ENCODE measurements around the gene MACROD2.

Gene MACROD2

DNA sequence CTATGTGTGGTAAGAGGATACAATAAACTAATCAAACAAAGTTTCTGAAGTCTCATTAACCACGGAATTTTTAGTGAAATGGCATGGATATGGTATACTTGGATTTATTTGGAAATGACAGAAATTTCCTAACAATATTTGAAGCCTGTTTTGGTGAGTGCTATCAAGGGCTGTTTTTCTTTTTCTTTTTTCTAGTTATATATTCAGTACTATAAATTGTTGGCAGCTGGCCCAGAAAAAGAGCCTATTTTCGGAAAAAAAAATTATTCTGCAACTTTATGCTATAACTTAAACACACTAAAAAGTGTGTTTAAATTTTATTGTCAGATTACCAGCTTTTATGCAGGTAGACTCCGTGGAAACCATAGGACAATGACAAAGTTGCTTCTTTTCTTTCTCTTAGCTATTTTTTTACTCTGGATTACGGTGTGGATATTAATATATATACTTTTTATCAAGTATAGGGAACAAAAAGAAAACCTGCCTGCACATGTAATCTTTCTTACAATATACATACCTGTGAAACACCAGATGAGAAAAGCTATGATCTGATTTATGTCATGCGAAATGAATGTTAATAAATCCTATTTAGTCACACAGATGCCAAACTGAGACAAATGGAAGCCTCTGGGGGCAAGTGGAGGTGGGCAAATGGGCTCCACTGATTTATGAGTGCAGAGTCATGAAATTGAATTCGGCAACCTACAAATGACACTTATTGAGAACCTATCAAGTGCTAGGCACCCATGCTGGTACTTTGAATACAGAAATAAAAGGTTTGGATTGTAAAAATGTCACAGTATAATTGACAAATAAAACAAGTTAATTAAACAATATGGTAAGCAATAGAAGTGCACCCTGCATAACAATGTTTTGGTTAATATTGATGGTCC is 1261.6 kb downstream of the MACROD2 start:
- no peak for DNase-seq

DNA sequence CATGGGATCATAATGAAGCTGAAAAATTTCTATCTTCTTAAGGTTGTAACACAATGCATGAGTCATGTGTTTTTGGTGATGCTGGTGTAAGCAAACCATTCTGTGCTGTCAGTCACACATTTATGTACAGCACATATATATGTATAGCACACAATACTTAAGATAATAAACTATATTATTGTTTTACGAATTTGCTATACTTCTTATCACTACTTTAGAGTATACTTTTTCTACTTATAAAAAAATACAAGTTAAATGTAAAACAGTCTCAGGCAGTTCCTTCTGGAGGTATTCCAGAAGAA is 1262.2 kb downstream of the MACROD2 start:
- DNase-seq = no peak

DNA sequence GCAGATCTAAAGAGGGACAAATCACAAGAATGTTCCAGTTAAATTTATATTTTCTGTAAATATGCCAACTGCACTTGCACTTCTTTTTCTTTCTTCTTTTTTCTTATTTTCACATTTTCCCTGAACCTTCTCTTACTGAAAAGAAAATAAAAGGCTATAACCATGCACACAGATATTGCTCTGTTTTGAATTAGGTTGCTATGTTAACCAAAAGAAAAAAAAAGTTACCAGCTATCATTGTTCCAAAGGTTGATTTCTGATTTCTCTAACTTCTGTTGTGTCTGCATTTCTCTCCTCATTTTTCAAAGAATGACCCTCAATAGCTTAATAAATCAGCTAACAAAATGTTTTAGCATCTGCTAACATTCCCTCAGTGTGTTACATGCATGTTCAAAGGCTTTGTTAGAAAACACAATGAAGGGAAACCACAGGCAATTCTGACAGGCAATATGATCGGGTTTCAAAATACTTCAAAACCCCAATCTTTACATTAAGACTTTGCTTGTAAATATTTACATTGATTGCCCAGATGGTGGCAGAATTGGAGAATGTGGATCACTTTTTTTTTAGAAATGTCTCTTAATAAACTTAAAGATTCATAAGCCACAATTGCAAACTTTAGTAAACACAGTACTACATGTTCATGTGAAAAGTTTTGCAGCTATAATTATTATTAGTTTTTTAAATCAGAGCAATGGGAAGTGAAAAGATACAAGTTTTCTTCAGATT is 1270.4 kb downstream of the MACROD2 start:
- DNase-seq = no peak

DNA sequence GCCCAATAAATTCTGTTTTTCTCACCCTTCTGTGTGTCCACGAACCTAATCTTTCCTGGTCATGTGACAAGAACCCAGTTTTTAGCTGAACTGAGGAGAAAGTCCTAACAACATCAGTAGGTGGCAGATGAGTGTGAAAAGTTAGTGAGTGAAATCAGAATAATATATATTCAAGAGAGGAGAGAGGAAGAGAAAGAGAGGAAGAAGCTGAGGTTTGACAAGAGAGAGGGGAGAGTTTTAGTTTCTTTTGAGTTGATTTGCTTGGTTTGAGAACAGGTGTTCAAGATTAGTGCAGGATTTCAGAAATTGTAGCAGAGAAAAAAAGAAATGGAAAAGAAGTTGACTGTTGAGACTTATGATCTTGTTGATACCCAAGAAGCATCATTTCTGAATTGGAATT is 1272.6 kb downstream of the MACROD2 start:
- no peak for DNase-seq

DNA sequence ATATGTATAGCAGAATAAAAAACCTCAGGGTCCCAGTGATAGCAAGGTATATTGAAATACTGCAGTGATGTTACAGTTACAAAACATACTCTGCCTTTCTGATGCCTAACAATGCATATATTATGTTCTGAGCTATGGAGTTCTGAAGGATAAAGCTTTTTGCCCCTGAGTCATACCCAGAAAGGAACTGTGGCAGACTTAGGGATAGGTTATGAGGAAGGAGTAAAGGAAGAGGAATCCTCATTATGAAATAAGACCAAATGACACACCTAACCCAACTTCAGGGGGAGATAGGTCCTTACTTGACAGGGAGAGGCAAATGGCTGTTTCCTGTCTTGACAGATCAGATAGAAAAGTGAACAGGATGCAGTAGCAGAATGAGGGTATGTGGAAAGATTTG is 1282.7 kb downstream of the MACROD2 start:
- no peak for DNase-seq

DNA sequence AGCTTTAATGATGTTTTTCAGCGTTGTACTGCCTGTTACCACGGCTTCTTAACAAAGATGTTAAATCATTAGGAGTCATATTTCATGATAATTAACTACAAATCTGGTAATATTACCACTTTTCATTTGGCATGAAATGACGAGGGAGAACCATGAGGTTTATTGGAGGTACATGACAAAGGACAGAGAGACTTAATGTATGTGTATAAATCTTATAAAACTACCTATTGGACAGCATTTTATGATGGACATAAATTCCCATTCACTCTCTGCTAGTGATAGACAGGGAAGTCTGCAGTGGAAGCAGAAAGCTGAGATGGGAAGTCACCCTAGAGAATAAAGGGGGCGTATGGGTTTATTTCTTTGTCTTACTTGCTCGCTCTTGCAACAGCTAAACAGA is 1292.0 kb downstream of the MACROD2 start:
- no peak for DNase-seq

DNA sequence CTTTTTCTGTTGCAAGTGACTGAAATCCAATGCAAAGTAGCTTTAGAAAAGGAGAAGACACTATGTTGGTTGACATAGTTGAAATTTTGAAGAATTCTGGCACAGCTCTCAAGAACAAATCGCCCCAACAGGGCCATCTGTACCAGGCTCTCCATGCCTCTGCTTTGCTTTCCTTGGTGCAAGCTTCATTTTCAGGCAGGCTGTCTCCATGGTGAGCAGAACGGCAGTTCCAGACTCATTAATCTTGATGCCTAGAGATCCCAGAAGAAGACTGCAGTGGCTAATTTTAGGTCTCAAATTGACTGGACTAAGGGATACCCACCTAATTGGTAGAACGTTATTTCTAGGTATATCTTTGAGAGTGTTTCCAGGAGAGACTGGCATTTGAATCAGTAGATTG is 1292.8 kb downstream of the MACROD2 start:
- no peak for DNase-seq

DNA sequence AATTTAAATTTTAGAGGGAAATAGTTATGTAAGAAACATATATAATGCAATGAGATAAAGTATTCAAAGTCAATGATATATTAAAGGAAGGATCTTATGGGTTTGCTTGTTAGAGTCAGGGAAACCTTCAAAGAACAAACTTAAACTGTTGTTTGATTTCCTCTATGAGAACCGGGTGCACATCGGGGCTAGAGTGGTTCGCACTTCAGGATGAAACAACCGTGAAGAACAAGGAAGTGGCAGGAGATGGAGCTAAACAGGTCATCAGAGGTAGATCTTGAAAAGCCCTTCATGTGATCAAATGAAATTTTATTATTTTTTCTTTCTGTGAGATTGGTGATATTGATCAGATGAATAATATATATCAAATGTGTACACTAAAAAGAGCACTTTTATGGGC is 1294.0 kb downstream of the MACROD2 start:
- no peak for DNase-seq

DNA sequence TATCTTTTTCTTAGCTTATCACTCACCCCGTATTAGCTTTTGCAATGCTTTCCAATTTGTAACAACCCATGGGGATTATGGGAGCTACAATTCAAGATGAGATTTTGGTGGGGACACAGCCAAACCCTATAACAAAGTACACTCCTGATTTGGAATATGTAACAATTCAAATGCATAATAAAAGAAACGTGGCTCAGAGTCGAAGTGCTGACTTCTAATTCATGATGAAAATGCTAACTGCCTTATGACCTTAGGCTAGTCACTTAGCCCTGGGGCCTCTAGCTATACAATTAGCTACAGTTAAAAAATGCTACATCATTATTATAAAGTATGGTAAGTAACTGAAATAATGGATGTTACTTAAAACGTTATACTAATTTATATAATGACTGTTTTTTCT is 1297.1 kb downstream of the MACROD2 start:
- no peak for DNase-seq

DNA sequence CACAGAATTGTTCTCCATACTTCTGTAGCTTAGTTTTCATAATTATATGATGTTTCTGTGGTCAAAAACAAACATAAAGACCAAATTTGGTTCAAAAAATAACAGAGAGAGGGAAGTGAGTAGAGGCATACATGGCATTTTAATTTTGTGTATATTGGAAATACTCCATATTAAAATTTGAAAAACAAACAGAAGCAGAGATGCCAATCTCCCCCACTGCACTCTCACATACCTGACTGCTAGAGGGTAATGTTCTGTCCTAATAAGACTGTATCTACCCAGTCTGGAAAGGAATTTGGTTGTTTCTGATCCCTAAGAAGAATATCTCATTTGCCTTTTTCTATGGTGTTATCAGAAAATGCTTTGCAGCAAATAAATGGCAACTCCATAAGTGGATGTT is 1301.1 kb downstream of the MACROD2 start:
- DNase-seq = no peak

DNA sequence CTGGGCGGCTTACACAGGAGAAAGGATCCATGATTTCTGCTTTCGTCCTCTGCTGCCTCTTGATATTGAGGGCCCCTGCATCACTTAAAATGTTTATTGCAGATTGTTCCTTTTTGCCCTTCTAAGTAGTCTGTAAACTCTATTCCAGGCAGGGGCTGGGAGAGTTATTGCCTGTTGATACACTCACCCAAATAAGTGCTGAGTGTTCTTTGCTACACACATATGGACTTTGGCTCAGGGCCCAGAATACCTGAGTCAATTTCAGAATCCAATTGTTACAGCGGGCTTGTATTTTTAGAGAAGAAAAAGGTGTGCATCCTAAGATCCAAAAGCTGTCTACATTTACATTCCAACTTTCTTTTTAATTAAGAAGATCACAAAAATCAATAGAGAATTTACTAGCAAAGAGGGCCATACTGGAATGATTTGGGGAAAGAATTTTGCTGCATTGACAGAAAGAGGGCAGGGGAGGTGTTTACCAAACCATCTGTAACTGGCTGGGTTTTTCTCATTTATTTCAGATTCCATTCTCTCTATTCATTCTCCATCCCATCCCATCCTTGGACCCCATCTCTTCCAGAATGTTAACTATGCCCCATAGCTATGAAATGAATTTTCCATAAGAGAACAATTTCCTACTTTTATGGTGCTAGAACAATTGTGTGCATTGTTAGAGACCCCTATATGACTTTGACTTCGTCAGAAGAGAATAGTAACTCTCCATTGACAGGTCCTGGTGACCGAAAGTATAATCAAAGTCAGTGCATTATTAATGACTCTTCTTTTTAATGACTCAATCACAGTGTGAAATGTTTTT is 1302.0 kb downstream of the MACROD2 start:
- no peak for DNase-seq

DNA sequence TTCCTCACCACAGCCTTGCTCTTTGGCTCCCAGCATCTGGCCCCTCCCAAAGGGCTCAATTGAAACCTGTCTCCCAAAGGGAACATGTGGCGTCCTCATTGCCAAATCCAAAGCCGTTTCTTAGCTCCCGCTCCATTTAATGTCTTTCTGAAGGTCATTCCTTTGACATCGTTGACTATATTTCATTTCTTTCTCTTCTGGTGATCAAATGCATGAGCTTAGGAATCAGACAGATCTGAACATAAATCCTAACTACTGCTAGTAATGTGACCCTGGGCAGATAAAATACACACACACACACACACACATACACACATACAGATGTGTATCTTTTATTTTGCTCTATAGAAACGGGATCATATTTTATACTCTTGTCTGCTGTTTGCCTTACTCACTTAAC is 1306.8 kb downstream of the MACROD2 start:
- no peak for DNase-seq

DNA sequence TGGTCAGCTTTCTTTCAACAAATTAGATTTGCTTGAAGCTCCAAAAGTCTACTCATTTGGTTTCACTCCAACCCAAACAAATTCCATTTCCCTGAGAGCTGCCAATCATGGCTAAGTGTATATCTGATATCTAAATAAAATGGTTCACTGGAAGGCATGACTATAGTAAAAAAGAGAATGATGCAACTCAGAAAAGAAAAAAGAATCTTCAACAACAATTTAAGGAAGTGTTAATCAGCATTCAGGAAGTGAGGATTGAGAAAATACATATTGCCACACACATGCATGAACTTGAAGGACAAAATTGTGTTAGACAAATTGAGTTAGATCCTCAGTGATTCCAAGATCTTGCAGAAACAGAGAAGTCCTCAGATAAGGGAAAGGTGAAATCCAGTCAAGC is 1315.0 kb downstream of the MACROD2 start:
- DNase-seq = no peak

DNA sequence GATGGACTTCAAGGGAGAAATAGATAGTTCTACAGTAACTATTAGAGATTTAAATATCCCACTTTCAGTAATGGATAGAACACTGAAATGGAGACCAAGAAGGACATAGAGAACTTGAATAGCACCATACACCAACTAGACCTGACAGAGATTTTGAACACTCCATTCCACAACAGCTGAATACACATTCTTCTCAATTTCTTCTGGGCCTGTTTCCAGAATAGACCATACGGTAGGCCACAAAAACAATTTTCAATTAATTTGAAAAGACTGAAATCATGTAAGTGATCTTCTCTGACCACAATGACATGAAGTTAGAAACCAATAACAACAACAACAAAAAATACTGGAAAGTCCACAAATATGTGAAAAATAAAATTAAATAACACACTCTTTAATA is 1321.2 kb downstream of the MACROD2 start:
- DNase-seq = no peak

DNA sequence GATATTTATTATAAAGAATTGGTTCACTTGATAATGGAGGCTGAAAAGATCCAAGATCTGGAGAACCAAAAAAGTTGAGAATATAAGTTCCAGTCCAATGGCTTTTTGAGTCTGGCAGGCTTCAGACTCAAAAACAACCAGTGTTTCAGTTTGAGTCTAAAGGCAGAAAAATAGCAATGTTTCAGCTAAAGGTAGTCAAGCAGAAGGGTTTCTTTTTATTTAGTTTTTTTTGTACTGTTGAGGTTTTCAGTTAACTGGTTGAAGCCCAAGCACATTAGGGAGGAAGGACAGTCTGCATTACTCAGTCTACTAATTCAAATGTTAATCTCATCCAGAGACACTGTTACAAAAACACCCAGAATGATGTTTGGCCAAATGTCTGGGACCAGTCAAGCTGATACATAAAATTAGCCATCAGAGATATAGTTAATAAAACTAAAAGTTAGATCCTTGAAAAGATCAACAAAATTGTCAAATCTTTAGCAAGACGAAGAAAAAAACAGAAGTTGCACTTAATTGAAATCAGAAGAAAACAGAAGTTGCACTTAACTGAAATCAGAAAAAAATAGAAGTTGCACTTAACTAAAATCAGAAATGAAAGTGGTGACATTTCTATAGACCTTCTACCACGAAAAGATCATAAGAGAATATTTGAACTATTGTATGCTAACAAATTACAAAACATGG is 1322.4 kb downstream of the MACROD2 start:
- DNase-seq = no peak

DNA sequence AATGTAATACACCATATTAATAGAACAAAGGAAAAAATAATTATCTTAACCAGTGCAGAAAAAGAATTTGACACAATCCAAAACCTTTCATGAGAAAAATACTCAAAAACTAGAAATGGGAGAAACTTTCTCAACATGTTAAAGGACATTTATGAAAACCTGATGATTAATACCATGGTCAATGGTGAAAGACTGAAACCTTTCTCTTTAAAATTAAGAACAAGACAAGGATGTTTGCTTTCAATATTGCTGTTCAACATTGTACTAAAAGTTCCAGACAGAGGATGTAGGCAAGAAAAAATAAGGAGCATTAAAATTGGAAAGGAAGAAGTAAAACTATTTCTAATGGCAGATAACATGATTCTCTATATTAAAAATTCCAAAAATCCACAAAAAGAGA is 1323.4 kb downstream of the MACROD2 start:
- DNase-seq = no peak

DNA sequence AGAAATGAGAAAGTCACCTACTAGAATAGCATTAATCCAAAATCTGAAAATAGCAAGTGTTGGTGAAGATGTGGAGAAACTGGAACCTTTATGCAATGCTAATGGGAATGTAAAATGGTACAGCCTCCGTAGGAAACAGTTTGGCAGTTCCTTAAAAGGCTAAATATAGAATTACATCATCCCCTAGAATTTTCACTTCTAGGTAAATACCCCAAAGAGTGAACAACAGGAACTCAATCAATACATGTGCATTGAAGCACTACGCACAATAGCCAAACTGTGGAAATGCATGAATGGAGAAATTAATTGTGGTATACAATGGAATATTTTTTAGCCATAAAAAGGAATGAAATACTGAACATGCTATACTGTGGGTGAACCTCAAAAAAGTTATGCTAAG is 1324.1 kb downstream of the MACROD2 start:
- no peak for DNase-seq

DNA sequence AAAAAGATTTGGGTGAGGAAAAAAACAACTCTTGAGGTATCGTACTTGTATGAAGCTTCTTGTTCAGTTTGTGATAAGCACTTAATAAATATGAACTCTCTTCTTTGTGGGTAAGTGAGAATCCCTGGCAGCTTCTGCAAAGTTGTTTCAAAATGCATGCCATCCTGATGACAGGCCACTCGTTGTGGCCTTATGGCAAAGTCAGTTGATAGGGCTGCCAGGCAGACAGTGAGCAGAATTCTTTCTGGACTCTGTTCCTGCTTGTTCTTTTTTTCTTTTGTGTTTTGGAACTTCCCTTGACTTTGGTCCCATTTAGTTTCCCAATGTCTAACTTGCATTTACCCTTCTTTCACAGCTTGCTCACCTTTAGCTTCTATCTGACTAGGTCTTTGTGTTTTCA is 1325.6 kb downstream of the MACROD2 start:
- DNase-seq = no peak

DNA sequence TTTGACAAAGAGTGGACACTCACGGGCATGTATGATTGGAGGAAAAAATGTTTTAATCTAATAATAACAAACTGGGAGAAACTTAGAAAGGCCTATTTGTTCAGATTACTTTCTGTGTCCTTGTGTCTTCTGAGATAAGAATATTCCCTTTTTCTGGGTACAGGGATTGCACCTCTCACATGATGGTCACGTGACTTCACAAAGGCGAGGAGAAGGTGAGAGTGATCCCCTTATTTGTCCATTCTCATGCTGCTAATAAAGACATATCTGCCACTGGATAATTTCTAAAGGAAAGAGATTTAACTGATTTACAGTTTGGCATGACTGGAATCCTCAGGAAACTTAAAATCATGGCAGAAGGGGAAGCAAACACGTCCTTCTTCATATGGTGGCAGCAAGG is 1331.8 kb downstream of the MACROD2 start:
- DNase-seq = no peak

DNA sequence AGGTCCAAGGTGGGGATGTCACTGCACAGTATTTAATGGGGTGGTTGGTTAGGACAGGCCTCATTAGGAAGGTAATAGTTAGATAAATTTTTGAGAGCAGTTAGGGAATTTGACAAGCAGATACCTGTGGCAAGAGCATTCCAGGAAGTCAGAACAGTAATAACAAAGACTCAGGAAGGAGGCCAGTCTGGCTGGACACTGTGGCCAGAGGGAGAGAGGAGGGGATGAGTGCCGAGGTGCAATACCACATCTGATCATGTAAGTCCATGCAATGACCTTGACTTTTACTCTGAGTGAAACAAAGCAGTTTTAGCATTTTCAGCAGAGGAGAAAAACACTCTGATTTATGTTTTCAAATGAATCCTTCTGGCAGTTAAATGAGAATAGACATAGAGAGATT is 1332.8 kb downstream of the MACROD2 start:
- no peak for DNase-seq

DNA sequence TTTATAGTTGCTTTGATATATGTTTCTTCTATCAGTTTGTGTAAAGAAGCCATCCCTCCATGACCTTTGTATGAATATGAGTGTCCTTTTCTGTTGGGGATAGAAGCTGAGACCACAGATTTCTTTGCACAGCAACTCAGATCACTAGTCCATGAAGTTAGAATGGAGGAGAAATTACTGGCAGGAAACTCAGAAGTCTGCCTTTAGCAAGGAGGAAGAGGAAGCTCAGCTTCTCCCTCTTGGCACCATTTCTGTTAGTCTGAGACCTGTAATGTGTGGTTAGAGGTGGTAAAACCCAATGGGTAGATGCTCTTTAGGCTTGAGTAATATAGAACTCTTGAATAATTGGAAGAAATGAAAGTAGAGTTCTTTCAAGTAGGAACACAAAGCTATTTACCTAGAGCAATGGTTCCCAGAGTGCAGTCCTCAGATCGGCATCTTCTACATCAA is 1337.4 kb downstream of the MACROD2 start:
- DNase-seq = no peak

DNA sequence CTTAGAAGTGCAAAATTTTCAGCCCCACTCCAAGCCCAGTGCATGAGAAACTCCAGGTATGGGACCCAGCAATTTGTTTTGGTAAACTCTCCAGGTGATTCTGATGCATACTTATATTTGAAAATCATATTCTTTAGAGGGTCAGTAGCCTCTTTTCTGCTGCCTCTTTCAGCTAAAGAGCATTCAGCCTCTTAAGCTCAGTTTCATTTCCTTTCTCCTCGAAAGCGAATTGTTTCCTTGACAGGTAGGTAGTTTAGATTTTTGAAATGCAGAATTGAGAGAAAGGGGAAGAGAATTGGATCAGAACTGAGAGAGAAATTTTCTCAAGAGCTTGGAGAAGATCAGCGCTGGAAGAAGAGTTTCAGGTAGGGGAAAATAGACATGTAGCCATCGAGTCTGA is 1337.9 kb downstream of the MACROD2 start:
- DNase-seq = no peak

DNA sequence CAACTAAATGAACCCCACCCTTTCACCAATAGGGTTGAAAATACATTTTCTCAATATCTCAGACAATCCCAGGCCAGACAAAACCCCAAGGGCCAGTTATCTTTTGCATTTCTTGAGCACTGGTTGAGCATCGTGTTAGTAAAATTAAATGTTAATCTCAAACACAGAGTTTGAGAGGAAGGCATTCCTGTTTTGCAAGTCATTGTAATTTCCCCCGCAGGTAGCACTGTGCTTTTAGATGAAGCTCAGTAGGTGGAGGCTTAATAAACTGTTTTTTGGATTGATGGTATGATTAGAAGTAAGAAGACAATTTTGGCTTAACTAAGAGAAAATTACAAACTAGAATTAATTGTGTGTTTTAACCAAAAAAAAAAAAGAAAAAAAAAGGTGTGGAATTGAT is 1340.7 kb downstream of the MACROD2 start:
- no peak for DNase-seq

Measured in HCEC 1CT (cell line).